Caco-2 (cell line): ENCODE results near the gene P2RX7. TPM values are rescaled to one million over a fixed set of nuclear protein-coding genes. Genes with fewer than 3 reads are reported as not detected.
"Not testable (repeated sequence)": the region's sequence is repeated elsewhere in the genome, so short reads cannot be mapped to it uniquely, and the experiment has no call there.

Experiments used
- BruUV-seq: library from RNA; stranded (reverse); fragments of 400-500 nt; replicated peaks from 2 replicates; lab custom pipeline; 2021; lab: Mats Ljungman, UMichigan
- CTCF ChIA-PET: fragments of 300-600 bp; sonication (Branson Sonifier 250); formaldehyde crosslinking; loops from one replicate; lab custom pipeline; 2022; ENCODE audit warnings: antibody characterized with exemption; lab: Charles Lee
- POLR2A ChIA-PET: fragments of 300-600 bp; sonication (Branson Sonifier 250); formaldehyde crosslinking; loops from one replicate; lab custom pipeline; 2022; ENCODE audit warnings: antibody characterized with exemption; lab: Charles Lee
- DNase-seq, 2 experiments: peaks; one replicate each; pipeline versions ENCODE4 v3.0.0 to v3.0.0-alpha.2; 2020 to 2022
- H3K27me3 ChIP-seq: replicated peaks from 2 replicates; pipeline ENCODE4 v1.6.0; 2011; ENCODE audit warnings: low read length; ENCODE audit not compliant: control insufficient read depth, insufficient read depth
- H3K36me3 ChIP-seq: 2 replicates; pipeline ENCODE4 v1.5.1; 2011; ENCODE audit warnings: low read length; ENCODE audit not compliant: control insufficient read depth, insufficient read depth
- H3K4me1 ChIP-seq: fragments of 250-450 bp; sonication (Bioruptor Pico); 2 replicates; pipeline ENCODE4 v1.5.1; 2020; ENCODE audit warnings: mild to moderate bottlenecking
- H3K4me3 ChIP-seq: 2 replicates; pipeline ENCODE4 v1.5.1; 2011; ENCODE audit warnings: low read depth, mild to moderate bottlenecking, control low read depth, low read length
- H3K9me3 ChIP-seq: fragments of 250-450 bp; sonication (Bioruptor Pico); 2 replicates; pipeline ENCODE4 v1.5.1; 2020; ENCODE audit warnings: mild to moderate bottlenecking, moderate library complexity
- H3K27ac Mint-ChIP-seq: one replicate; pipeline ENCODE4 v1.8.0; 2022; ENCODE audit warnings: mixed read lengths; ENCODE audit not compliant: unreplicated experiment
- H3K27me3 Mint-ChIP-seq: one replicate; pipeline ENCODE4 v1.8.0; 2022; ENCODE audit warnings: mixed read lengths; ENCODE audit not compliant: insufficient read depth, unreplicated experiment
- H3K36me3 Mint-ChIP-seq: one replicate; pipeline ENCODE4 v1.8.0; 2022; ENCODE audit warnings: mild to moderate bottlenecking, mixed read lengths; ENCODE audit not compliant: insufficient read depth, unreplicated experiment
- H3K4me1 Mint-ChIP-seq: one replicate; pipeline ENCODE4 v1.8.0; 2022; ENCODE audit warnings: low read depth, mixed read lengths; ENCODE audit not compliant: unreplicated experiment
- H3K4me3 Mint-ChIP-seq: one replicate; pipeline ENCODE4 v1.8.0; 2022; ENCODE audit warnings: mild to moderate bottlenecking, moderate library complexity, mixed read lengths; ENCODE audit not compliant: unreplicated experiment
- H3K9me3 Mint-ChIP-seq: one replicate; pipeline ENCODE4 v1.8.0; 2022; ENCODE audit warnings: mixed read lengths; ENCODE audit not compliant: unreplicated experiment
- intact Hi-C: fragments of 100-400 bp; cut with micrococcal nuclease; formaldehyde crosslinking; loops from one replicate; pipeline ENCODE4 v1.10.0; 2022; ENCODE audit not compliant: unreplicated experiment
- total RNA-seq: library from RNA; stranded (reverse); gene quantifications from 2 replicates; pipeline ENCODE4 v1.2.3, GENCODE V29; 2022
- TF ChIP-seq, protein P1 (sequence below), 2 experiments: fragments of 200-600 bp in 1 of 2; IDR thresholded peaks; 1 replicate in 1 of 2; 2 replicates in 1 of 2; pipeline versions ENCODE4 v1.5.1 to v1.8.0; 2011 to 2022; ENCODE audit warnings: antibody characterized with exemption in 1 of 2, control low read depth in 1 of 2, inconsistent platforms in 1 of 2, low read depth in 1 of 2, low read length in 1 of 2, mild to moderate bottlenecking in 1 of 2, moderate library complexity in 1 of 2; ENCODE audit not compliant: insufficient read depth in 1 of 2, severe bottlenecking in 1 of 2, unreplicated experiment in 1 of 2

The P2RX7 gene
- total RNA-seq, 1 experiment from 2014 or later: not detected

DNA sequence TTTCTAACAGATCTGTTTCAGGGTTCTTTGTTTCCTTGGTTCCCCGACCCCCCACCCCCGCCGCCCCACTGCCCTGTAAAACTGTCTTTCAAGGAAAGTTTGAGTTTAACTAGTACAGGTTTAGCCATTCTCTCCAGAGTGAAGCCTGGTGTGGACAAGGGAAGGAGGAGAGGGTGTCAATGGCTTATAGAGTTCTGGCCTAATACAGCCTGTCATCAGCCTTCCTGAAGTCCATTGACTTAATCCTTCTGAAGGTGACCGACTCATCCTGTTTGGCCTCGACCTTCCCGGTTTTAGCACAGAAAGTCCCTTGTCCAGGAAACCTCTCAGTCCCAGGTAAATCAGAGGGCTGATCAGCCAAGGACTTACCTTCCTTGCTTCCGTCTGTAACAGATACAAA, 66.3 kb downstream of the P2RX7 start:
- Mint-ChIP-seq H3K4me3 (no peak overlapping the region), H3K27me3 (no peaks in the 10 kb centered on the region), H3K9me3 (no peaks in the 10 kb centered on the region), H3K36me3 (no peaks in the 10 kb centered on the region), H3K4me1 (no peaks in the 10 kb centered on the region), H3K27ac (no peak overlapping the region)
- Histone ChIP-seq H3K27me3 (no peaks in the 10 kb centered on the region), H3K4me1 (no peaks in the 10 kb centered on the region; the same call in 1 of the 2 replicates), H3K9me3 (no peaks in the 10 kb centered on the region), H3K36me3 (no peaks in the 10 kb centered on the region), H3K4me3 (no peak overlapping the region)
- intact Hi-C loops: no loop called here
- TF ChIP-seq, protein P1, sequence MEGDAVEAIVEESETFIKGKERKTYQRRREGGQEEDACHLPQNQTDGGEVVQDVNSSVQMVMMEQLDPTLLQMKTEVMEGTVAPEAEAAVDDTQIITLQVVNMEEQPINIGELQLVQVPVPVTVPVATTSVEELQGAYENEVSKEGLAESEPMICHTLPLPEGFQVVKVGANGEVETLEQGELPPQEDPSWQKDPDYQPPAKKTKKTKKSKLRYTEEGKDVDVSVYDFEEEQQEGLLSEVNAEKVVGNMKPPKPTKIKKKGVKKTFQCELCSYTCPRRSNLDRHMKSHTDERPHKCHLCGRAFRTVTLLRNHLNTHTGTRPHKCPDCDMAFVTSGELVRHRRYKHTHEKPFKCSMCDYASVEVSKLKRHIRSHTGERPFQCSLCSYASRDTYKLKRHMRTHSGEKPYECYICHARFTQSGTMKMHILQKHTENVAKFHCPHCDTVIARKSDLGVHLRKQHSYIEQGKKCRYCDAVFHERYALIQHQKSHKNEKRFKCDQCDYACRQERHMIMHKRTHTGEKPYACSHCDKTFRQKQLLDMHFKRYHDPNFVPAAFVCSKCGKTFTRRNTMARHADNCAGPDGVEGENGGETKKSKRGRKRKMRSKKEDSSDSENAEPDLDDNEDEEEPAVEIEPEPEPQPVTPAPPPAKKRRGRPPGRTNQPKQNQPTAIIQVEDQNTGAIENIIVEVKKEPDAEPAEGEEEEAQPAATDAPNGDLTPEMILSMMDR (IDR thresholded peaks at IDR 0.05; ENCODE audit: insufficient read depth in 1 of 2, low read depth in 1 of 2, low read length in 1 of 2, severe bottlenecking in 1 of 2, unreplicated experiment in 1 of 2): no peak
- CTCF ChIA-PET: no interaction called here
- no peak for DNase-seq
- POLR2A ChIA-PET: no interaction called here
- no TSS peak for BruUV-seq

DNA sequence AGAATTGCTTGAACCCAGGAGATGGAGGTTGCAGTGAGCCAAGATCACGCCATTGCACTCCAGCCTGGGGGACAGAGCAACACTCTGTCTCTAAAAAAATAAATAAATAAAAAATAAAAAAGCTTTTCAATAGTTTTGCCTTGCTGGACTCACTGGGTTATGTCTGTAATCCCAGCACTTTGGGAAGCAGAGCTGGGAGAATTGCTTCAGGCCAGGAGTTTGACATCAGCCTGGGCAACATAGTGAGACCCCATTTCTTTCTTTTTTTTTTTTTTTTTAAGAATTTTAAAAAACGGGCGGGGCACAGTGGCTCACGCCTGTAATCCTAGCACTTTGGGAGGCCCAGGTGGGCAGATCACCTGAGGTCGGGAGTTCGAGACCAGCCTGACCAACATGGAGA, 68.5 kb downstream of the P2RX7 start:
- H3K4me1 ChIP-seq, H3K4me3 Mint-ChIP-seq, BruUV-seq, H3K36me3 ChIP-seq, H3K9me3 Mint-ChIP-seq, H3K4me3 ChIP-seq, intact Hi-C loops, H3K9me3 ChIP-seq, H3K36me3 Mint-ChIP-seq, H3K27ac Mint-ChIP-seq, H3K27me3 Mint-ChIP-seq, H3K27me3 ChIP-seq, DNase-seq, POLR2A ChIA-PET, H3K4me1 Mint-ChIP-seq: not testable (repeated sequence)
- CTCF ChIA-PET: interaction anchor here (0.6 kb wide), 1 partner anchor 16 kb away, joined by 3 read pairs; no protein-coding TSS in a partner anchor

DNA sequence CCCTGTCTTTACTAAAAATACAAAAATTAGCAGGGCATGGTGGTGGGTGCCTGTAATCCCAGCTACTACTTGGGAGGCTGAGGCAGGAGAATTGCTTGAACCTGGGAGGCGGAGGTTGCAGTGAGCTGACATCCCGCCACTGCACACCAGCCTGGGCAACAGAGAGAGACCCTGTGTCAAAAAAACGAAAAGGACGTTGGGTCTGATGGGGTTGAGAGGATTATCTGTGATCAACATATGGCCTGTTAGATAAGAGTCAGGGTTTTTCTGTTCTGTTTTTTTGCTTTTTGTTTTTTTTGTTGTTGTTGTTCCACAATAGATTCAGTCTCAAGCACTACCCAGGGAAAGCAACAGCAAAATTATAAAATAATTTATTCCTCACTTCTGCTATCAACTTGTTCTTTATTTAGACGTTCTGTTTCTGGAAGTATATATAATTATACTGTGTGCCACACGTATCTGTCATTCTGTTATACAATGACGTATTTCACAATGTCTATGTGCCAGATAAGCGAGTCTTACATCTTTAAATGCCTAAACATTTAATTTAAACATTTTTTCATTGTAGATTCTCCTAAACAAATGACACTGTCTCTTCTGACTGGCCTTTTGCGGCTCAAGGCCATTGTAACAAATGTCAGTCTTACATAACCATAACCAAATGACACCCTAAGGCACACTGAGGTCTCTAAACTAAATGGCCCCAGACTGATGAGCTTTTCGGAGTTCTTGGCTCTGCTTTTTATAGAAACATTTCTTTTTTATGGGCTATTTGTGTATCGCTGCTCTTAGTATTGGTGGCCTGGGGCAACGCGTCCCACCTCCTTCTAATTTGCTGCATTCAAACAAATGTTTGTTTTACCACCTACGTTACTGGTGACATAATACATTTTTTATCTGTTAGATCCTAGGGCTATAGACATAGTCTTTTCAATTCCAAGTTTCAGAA, 70.0 kb downstream of the P2RX7 start:
- TF ChIP-seq, protein P1 (IDR thresholded peaks at IDR 0.05; ENCODE audit: insufficient read depth in 1 of 2, low read depth in 1 of 2, low read length in 1 of 2, severe bottlenecking in 1 of 2, unreplicated experiment in 1 of 2): no peak
- no peak overlapping the region for H3K4me3 Mint-ChIP-seq
- H3K4me1 Mint-ChIP-seq: no peaks in the 10 kb centered on the region
- no peak overlapping the region for H3K4me3 ChIP-seq
- ChIA-PET CTCF (no interaction called here), POLR2A (no interaction called here)
- DNase-seq: no peak
- BruUV-seq: no TSS peak
- H3K36me3 ChIP-seq: no peaks in the 10 kb centered on the region
- no peaks in the 10 kb centered on the region for H3K9me3 Mint-ChIP-seq
- H3K4me1 ChIP-seq: no peaks in the 10 kb centered on the region; the same call in 1 of the 2 replicates
- H3K27ac Mint-ChIP-seq: no peak overlapping the region
- H3K27me3 ChIP-seq: no peaks in the 10 kb centered on the region
- H3K36me3 Mint-ChIP-seq: no peaks in the 10 kb centered on the region
- H3K9me3 ChIP-seq: no peaks in the 10 kb centered on the region
- no peaks in the 10 kb centered on the region for H3K27me3 Mint-ChIP-seq
- intact Hi-C loops: no loop called here
